Neural progenitor cell (in vitro differentiated cells): ENCODE data around the gene ZNF598.

ENCODE experiments used
- CTCF ChIP-seq: fragments of 200-600 bp; sonication (generic); IDR thresholded peaks from 2 replicates; pipeline ENCODE4 v1.5.1; 2017; ENCODE audit warnings: antibody characterized with exemption, mild to moderate bottlenecking
- EZH2 ChIP-seq: fragments of 200-600 bp; sonication (generic); IDR thresholded peaks from 2 replicates; pipeline ENCODE4 v1.6.1; 2017; ENCODE audit warnings: antibody characterized with exemption, mild to moderate bottlenecking, moderate library complexity
- EZH2phosphoT487 ChIP-seq: fragments of 200-600 bp; sonication (generic); IDR thresholded peaks from 2 replicates; pipeline ENCODE4 v1.6.1; 2017; ENCODE audit warnings: antibody characterized with exemption

GRCh38 chr16:1976216-1976520 lies 33.5 kb downstream of the ZNF598 start:
- TF ChIP-seq CTCF (no peak), EZH2 (no peak), EZH2phosphoT487 (no peak)
